WERI-Rb-1 (cell line): ENCODE measurements around the gene INVS.

Source experiments
- DNase-seq: peaks from one replicate; pipeline ENCODE4 v3.0.0-alpha.2; 2020
- H3K27ac ChIP-seq: fragments of 250-450 bp; sonication (Bioruptor Pico); 2 replicates; pipeline ENCODE4 v1.5.1; 2020; ENCODE audit warnings: mild to moderate bottlenecking, moderate library complexity
- H3K27me3 ChIP-seq: fragments of 250-450 bp; sonication (Bioruptor Pico); 2 replicates; pipeline ENCODE4 v1.5.1; 2021; ENCODE audit warnings: mild to moderate bottlenecking, low read depth, moderate library complexity; ENCODE audit not compliant: insufficient read depth, severe bottlenecking
- H3K36me3 ChIP-seq: fragments of 250-450 bp; sonication (Bioruptor Pico); 2 replicates; pipeline ENCODE4 v1.5.1; 2020; ENCODE audit warnings: mild to moderate bottlenecking, moderate library complexity
- H3K4me3 ChIP-seq: 2 replicates; pipeline ENCODE4 v1.5.1; 2011; ENCODE audit warnings: low read depth, mild to moderate bottlenecking, control low read depth, low read length
- H3K9me3 ChIP-seq: fragments of 250-450 bp; sonication (Bioruptor Pico); 2 replicates; pipeline ENCODE4 v1.5.1; 2021; ENCODE audit warnings: mild to moderate bottlenecking, moderate library complexity; ENCODE audit not compliant: severe bottlenecking
- CTCF ChIP-seq: IDR thresholded peaks from 2 replicates; pipeline ENCODE4 v1.5.1; 2011; ENCODE audit warnings: low read depth, mild to moderate bottlenecking, control low read depth, inconsistent platforms, low read length

The INVS gene

DNA sequence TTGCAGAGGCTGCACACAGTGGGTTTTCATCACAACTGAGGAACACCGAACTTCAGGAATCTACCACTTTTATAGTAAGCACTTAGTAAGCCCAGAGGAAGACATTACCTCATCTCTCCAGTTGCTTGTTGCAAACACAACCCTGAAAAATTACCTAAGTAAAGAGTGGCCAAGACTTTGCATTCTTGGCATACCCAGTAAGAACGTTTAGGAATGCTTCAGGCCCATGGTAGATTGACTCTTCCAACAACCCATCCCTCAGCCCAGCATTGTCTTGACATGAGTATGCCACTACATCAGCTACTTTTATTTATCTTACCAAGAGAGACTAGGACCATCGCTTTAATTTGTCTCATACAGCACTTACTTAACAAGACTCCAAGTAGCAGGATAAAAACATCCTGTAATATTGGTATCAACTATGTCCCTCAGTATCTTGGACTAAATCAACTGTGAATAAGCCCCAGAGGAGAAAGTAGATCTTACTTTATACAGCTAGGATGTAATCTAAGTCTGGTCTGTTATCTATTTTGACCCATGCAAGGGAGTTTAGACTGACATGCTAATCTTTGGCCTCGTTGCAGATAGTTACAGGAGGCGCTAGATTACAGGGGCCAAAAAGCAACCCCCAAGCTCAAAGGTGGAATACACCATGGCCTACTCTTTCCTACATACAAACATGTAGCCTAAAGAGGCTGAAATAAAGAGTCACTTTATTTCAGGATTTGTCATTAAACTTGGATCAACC, 114.9 kb downstream of the INVS start:
- no peaks in the 10 kb centered on the region for H3K36me3 ChIP-seq
- no peak overlapping the region for H3K4me3 ChIP-seq
- no peak for DNase-seq
- TF ChIP-seq CTCF = no peak
- H3K27ac ChIP-seq = no peak overlapping the region
- no peaks in the 10 kb centered on the region for H3K27me3 ChIP-seq
- H3K9me3 ChIP-seq = no peaks in the 10 kb centered on the region

DNA sequence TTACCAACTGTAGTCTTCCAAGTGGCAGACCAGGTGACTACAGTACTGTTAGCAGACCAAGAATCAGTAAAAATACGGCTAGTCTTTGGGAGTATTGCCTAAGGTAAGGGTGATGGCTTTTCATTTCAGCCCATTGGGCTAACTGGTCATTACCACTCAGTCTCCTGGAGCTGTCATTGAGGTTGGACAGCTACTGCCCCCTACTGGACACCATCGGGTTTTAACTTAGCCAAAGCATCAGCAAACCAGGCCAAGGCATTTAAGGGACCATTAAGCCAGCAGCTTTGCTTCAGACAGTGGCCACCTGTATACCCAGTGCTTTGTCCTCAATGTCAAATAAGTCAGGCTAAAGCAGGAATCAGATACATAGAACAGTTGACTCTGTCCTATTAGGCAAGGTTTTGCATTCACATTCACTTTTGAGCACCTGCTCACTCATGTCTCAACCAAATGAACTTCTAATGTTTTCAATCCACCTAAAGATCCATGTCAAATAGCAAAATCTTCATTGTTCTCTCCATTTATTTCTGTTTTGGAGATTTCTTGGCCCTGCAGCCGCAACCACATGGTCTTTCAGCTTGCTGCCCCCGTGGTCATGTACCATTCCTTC, 117.2 kb downstream of the INVS start:
- Histone ChIP-seq H3K27me3 (no peaks in the 10 kb centered on the region), H3K27ac (no peak overlapping the region), H3K4me3 (no peak overlapping the region), H3K9me3 (no peaks in the 10 kb centered on the region), H3K36me3 (no peaks in the 10 kb centered on the region)
- TF ChIP-seq CTCF = peak; percentile 91
- peak; percentile 84 for DNase-seq

DNA sequence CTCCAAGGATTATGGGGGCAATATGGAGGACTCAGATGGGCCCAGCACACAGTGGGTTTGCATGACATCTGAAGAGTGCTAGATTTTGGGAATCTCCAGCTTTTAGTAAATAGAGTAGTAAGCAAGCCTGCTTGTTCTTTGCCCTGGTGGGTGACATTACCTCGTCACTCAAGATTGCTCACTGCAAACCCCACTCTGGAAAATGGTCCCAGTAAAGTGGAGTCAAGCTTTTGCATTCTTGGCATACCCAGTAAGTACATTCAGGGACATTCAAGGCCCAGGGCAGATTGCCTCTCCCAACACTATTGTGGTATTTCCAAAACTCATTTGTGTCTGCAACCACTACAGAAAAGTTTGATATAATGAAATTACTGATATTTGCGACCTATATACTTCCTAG, 118.5 kb downstream of the INVS start:
- no peak for TF ChIP-seq CTCF
- no peak overlapping the region for H3K27ac ChIP-seq
- H3K4me3 ChIP-seq = no peak overlapping the region
- no peaks in the 10 kb centered on the region for H3K9me3 ChIP-seq
- no peaks in the 10 kb centered on the region for H3K36me3 ChIP-seq
- no peak for DNase-seq
- H3K27me3 ChIP-seq = no peaks in the 10 kb centered on the region

GRCh38 chr9:100219347-100219746, 120.3 kb downstream of the INVS start:
- Histone ChIP-seq H3K36me3 (no peaks in the 10 kb centered on the region), H3K9me3 (no peaks in the 10 kb centered on the region), H3K4me3 (no peak overlapping the region), H3K27me3 (no peaks in the 10 kb centered on the region), H3K27ac (no peak overlapping the region)
- DNase-seq = no peak
- no peak for TF ChIP-seq CTCF

GRCh38 chr9:100220936-100221335, 121.9 kb downstream of the INVS start:
- TF ChIP-seq CTCF = no peak
- no peak for DNase-seq
- no peaks in the 10 kb centered on the region for H3K36me3 ChIP-seq
- no peaks in the 10 kb centered on the region for H3K9me3 ChIP-seq
- no peak overlapping the region for H3K27ac ChIP-seq
- H3K27me3 ChIP-seq = no peaks in the 10 kb centered on the region
- H3K4me3 ChIP-seq = no peak overlapping the region
